A673 (cell line): Measurements from ENCODE around the gene PMPCA. TPM values are rescaled to one million over a fixed set of nuclear protein-coding genes. Genes with fewer than 3 reads are reported as not detected.

Source experiments
- BruUV-seq: library from RNA; stranded (reverse); fragments of 400-500 nt; replicated peaks from 2 replicates; lab custom pipeline; 2021; lab: Mats Ljungman, UMichigan
- CTCF ChIA-PET: fragments of 300-600 bp; sonication (Branson Sonifier 250); formaldehyde crosslinking; loops from one replicate; lab custom pipeline; 2022; ENCODE audit warnings: antibody characterized with exemption; lab: Charles Lee
- POLR2A ChIA-PET: fragments of 300-600 bp; sonication (Branson Sonifier 250); formaldehyde crosslinking; loops from one replicate; lab custom pipeline; 2022; ENCODE audit warnings: antibody characterized with exemption; ENCODE audit not compliant: low non-redundant PET; lab: Charles Lee
- DNase-seq: peaks from one replicate; pipeline ENCODE4 v3.0.0-alpha.2; 2015; ENCODE audit warnings: low spot score
- H3K27ac ChIP-seq: fragments of 200-600 bp; sonication (generic); 2 replicates; pipeline ENCODE4 v1.5.1; 2016; ENCODE audit warnings: mixed run types, low read depth, mild to moderate bottlenecking, mixed read lengths, antibody characterized with exemption, low read length; ENCODE audit not compliant: poor library complexity, severe bottlenecking
- H3K27me3 ChIP-seq: fragments of 200-600 bp; sonication (generic); replicated peaks from 2 replicates; pipeline ENCODE4 v1.6.1; 2017; ENCODE audit warnings: mixed run types, low read depth, mild to moderate bottlenecking, mixed read lengths, antibody characterized with exemption, low read length; ENCODE audit not compliant: insufficient read depth, poor library complexity
- H3K36me3 ChIP-seq: fragments of 200-600 bp; sonication (generic); 2 replicates; pipeline ENCODE4 v1.6.1; 2016; ENCODE audit warnings: mixed run types, mild to moderate bottlenecking, mixed read lengths, antibody characterized with exemption, low read length; ENCODE audit not compliant: insufficient read depth, poor library complexity, severe bottlenecking
- H3K4me1 ChIP-seq: fragments of 200-600 bp; sonication (generic); 2 replicates; pipeline ENCODE4 v1.6.1; 2017; ENCODE audit warnings: mixed run types, mild to moderate bottlenecking, mixed read lengths, antibody characterized with exemption, low read length; ENCODE audit not compliant: insufficient read depth, poor library complexity, severe bottlenecking
- H3K4me3 ChIP-seq: fragments of 200-600 bp; sonication (generic); 2 replicates; pipeline ENCODE4 v1.5.1; 2016; ENCODE audit warnings: low read depth, mixed run types, mild to moderate bottlenecking, mixed read lengths, low read length; ENCODE audit not compliant: poor library complexity, severe bottlenecking
- H3K9me3 ChIP-seq: fragments of 200-600 bp; sonication (generic); 2 replicates; pipeline ENCODE4 v1.6.1; 2016; ENCODE audit warnings: mixed run types, low read depth, mild to moderate bottlenecking, mixed read lengths, antibody characterized with exemption, low read length; ENCODE audit not compliant: poor library complexity, severe bottlenecking
- CTCF ChIP-seq: fragments of 300-800, 200-600 bp; sonication (generic); conservative IDR thresholded peaks from 2 replicates; pipeline ENCODE4 v1.5.1; 2017; ENCODE audit warnings: low read depth, mild to moderate bottlenecking, antibody characterized with exemption, low read length, moderate library complexity, mixed read lengths
- EZH2 ChIP-seq: fragments of 200-600 bp; sonication (generic); IDR thresholded peaks from 2 replicates; pipeline ENCODE4 v1.6.1; 2017; ENCODE audit warnings: borderline replicate concordance, low read depth, mild to moderate bottlenecking, mixed read lengths, antibody characterized with exemption, low read length; ENCODE audit not compliant: poor library complexity, severe bottlenecking
- intact Hi-C: fragments of 100-400 bp; cut with micrococcal nuclease; formaldehyde crosslinking; loops from one replicate; pipeline ENCODE4 v1.10.0; 2022; ENCODE audit not compliant: unreplicated experiment
- total RNA-seq: library from RNA; stranded (reverse); gene quantifications from 2 replicates; pipeline ENCODE4 v1.2.3, GENCODE V29; 2021

PMPCA gene
- total RNA-seq, 1 experiment from 2014 or later: 94.8 TPM

GRCh38 chr9:136438548-136439480 is 28.4 kb downstream of the PMPCA start:
- TF ChIP-seq CTCF (no peak), EZH2 (no peak)
- H3K9me3 ChIP-seq: no peaks in the 10 kb centered on the region
- no peaks in the 10 kb centered on the region for H3K27me3 ChIP-seq
- H3K4me3 ChIP-seq: peak overlapping the region; percentile 77
- H3K27ac ChIP-seq: peak overlapping the region; percentile 85
- intact Hi-C loops: no loop called here
- peak; percentile 49 for DNase-seq
- peaks cover 15% of the 10 kb centered on the region for H3K4me1 ChIP-seq
- H3K36me3 ChIP-seq: peaks cover 31% of the 10 kb centered on the region
- ChIA-PET POLR2A (interaction anchor here (0.6 kb wide), 1 partner anchor 150 kb away, joined by 3 read pairs; no protein-coding TSS in a partner anchor), CTCF (no interaction called here)
- BruUV-seq: no TSS peak

GRCh38 chr9:136439481-136440408 is 29.3 kb downstream of the PMPCA start, which contains the start of gene INPP5E:
INPP5E (minus strand) TSS chr9:136439845; CDS start chr9:136439419, 426 bp downstream.
- intact Hi-C loops: no loop called here
- CTCF ChIA-PET: no interaction called here
- peak within 1 kb of the TSS; percentile 85 for H3K27ac ChIP-seq
- TF ChIP-seq EZH2 (no peak), CTCF (peak; percentile 53)
- DNase-seq: peak; percentile 84
- BruUV-seq: no TSS peak
- POLR2A ChIA-PET: interaction anchor here (0.6 kb wide), 1 partner anchor 149 kb away, joined by 3 read pairs; no protein-coding TSS in a partner anchor
- H3K4me3 ChIP-seq: peak within 1 kb of the TSS; percentile 77
- H3K4me1 ChIP-seq: peaks cover 15% of the 10 kb centered on the region
- peaks cover 36% of the 10 kb centered on the region for H3K36me3 ChIP-seq
- H3K9me3 ChIP-seq: no peaks in the 10 kb centered on the region
- no peaks in the 10 kb centered on the region for H3K27me3 ChIP-seq

- no peak for TF ChIP-seq CTCF
- no peak for TF ChIP-seq EZH2
- Histone ChIP-seq H3K4me1 (peaks cover 15% of the 10 kb centered on the region), H3K4me3 (no peak overlapping the region), H3K36me3 (peaks cover 46% of the 10 kb centered on the region), H3K9me3 (no peaks in the 10 kb centered on the region), H3K27ac (no peak overlapping the region), H3K27me3 (no peaks in the 10 kb centered on the region)
- CTCF ChIA-PET: no interaction called here
- intact Hi-C loops: no loop called here
- POLR2A ChIA-PET: no interaction called here
- no peak for DNase-seq
- BruUV-seq: no TSS peak
These were observed 30.8 kb downstream of the PMPCA start for GRCh38 chr9:136441191-136441680.
